ENCODE results near the gene TRIM69. TPM values are rescaled to one million over a fixed set of nuclear protein-coding genes. Genes with fewer than 3 reads are reported as not detected.
"Not testable (repeated sequence)": the region's sequence is repeated elsewhere in the genome, so short reads cannot be mapped to it uniquely, and the experiment has no call there.

Gene TRIM69
- total RNA-seq, 6 donors from 2014 or later: 10.3 to 29.3 (median 18.3) TPM

DNA sequence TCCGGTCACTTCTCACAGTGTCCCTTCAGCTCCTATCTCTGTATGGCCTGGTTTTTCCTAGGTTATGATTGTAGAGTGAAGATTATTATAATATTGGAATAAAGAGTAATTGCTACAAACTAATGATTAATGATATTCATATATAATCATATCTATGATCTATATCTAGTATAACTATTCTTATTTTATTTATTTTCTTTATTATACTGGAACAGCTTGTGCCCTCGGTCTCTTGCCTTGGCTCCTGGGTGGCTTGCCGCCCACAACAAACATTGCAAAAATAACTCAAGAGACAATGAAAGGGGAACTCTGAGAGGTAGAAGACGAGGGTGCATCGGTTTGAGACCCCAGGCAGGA, 48.6 kb downstream of the TRIM69 start:
- TF ChIP-seq, protein P1, sequence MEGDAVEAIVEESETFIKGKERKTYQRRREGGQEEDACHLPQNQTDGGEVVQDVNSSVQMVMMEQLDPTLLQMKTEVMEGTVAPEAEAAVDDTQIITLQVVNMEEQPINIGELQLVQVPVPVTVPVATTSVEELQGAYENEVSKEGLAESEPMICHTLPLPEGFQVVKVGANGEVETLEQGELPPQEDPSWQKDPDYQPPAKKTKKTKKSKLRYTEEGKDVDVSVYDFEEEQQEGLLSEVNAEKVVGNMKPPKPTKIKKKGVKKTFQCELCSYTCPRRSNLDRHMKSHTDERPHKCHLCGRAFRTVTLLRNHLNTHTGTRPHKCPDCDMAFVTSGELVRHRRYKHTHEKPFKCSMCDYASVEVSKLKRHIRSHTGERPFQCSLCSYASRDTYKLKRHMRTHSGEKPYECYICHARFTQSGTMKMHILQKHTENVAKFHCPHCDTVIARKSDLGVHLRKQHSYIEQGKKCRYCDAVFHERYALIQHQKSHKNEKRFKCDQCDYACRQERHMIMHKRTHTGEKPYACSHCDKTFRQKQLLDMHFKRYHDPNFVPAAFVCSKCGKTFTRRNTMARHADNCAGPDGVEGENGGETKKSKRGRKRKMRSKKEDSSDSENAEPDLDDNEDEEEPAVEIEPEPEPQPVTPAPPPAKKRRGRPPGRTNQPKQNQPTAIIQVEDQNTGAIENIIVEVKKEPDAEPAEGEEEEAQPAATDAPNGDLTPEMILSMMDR (IDR thresholded peaks at IDR 0.05): peak in 1 of 6 experiments; percentile 8
- not testable (repeated sequence) for H3K36me3 ChIP-seq; H3K27me3 ChIP-seq; H3K4me1 ChIP-seq; H3K9me3 ChIP-seq; ATAC-seq (ENCODE audit: low FRiP score in 2 of 2); DNase-seq
- WGBS, 2 donors: 45 to 46% methylated on average over 5 of the region's 5 CpGs
- H3K4me3 ChIP-seq: peak overlapping the region in 3 of 4 donors; percentile 61 to 69 (median 66)
- peak overlapping the region; percentile 89 to 96 (median 92) for H3K27ac ChIP-seq

DNA sequence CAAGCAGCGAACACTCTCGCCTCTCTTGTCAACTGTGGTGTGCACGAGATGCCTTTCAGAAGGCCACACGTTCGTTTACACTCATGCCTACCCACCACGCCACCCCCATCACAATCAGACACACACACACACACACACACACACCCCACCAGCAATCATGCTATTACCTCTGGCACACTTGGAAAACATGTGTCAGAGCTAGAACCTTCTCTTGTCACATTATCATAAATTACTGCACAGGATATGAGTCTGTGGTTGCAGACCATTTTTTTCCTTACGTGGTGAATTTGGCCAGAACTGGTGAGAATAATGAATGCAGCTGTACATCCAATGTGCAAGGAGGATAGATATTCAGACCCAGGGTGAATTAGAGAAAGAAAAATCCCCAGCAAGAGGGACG, 52.4 kb downstream of the TRIM69 start:
- ATAC-seq (ENCODE audit: low FRiP score in 2 of 2): no peak
- no peak overlapping the region for H3K4me3 ChIP-seq
- H3K4me1 ChIP-seq: peaks cover 0 to 4% (median 1%) of the 10 kb centered on the region in 4 donors
- TF ChIP-seq, protein P1 (IDR thresholded peaks at IDR 0.05): no peak
- TF ChIP-seq POLR2A (IDR thresholded peaks at IDR 0.05): no peak
- no peak for TF ChIP-seq EP300 (IDR thresholded peaks at IDR 0.05)
- no peak for TF ChIP-seq POLR2AphosphoS5 (IDR thresholded peaks at IDR 0.05)
- no peak overlapping the region for H3K27ac ChIP-seq
- H3K9me3 ChIP-seq: no peaks in the 10 kb centered on the region
- WGBS, 2 donors: 66 to 67% methylated on average over 8 of the region's 8 CpGs
- no peaks in the 10 kb centered on the region for H3K27me3 ChIP-seq
- no peak for DNase-seq
- H3K36me3 ChIP-seq: no peaks in the 10 kb centered on the region

DNA sequence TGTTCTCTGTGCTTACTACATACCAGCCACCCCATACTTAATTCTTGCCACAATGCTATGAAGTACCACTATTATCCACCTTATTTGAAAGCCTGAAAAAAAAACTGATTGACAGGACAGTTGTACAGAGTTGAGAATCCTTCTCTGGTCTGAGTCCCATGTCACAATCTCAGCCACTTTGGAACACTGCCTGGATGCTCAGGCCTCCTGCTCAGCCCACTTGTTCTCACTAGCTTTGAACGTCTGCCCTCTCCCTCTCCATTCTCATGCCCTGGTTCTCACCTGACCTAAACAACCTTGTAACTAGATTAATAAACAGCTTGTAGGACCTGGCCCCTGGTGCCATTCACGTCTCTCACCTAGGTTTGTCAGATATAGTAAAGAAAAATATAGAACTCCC, 53.9 kb downstream of the TRIM69 start:
- no peaks in the 10 kb centered on the region for H3K27me3 ChIP-seq
- no peaks in the 10 kb centered on the region for H3K4me1 ChIP-seq
- WGBS, 2 donors: 72% methylated on average over 2 of the region's 2 CpGs
- DNase-seq (no peak), ATAC-seq (ENCODE audit: low FRiP score in 2 of 2) (no peak)
- H3K36me3 ChIP-seq: no peaks in the 10 kb centered on the region
- no peak overlapping the region for H3K27ac ChIP-seq
- no peak for TF ChIP-seq POLR2AphosphoS5 (IDR thresholded peaks at IDR 0.05)
- TF ChIP-seq, protein P1 (IDR thresholded peaks at IDR 0.05): no peak
- no peak for TF ChIP-seq EP300 (IDR thresholded peaks at IDR 0.05)
- TF ChIP-seq POLR2A (IDR thresholded peaks at IDR 0.05): no peak
- H3K9me3 ChIP-seq: no peaks in the 10 kb centered on the region
- no peak overlapping the region for H3K4me3 ChIP-seq

DNA sequence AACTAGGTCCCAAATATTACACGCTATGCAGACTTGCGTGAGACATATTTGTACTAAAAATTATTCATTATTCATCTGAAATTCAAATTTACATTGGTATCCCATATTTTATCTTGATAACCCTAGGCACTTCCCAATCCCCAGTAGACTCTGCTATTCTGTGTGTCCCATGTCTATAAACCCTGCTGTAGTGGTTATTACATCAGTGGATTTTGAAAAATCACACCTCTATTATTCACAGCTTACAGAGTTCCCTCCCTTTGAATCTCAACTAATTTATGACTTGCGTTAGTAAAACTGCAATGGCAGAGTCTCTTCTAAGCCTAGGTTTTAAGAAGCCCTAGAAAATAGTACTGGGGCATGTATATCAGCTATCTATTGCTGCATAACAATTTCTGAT, 54.3 kb downstream of the TRIM69 start:
- Histone ChIP-seq H3K4me3 (no peak overlapping the region), H3K4me1 (no peaks in the 10 kb centered on the region), H3K27me3 (no peaks in the 10 kb centered on the region), H3K36me3 (no peaks in the 10 kb centered on the region), H3K9me3 (no peaks in the 10 kb centered on the region), H3K27ac (no peak overlapping the region)
- ATAC-seq (ENCODE audit: low FRiP score in 2 of 2): no peak
- WGBS, 2 donors: 94 to 97% methylated on average over 3 of the region's 3 CpGs
- TF ChIP-seq POLR2A (IDR thresholded peaks at IDR 0.05): no peak
- TF ChIP-seq, protein P1 (IDR thresholded peaks at IDR 0.05): no peak
- TF ChIP-seq POLR2AphosphoS5 (IDR thresholded peaks at IDR 0.05): no peak
- no peak for TF ChIP-seq EP300 (IDR thresholded peaks at IDR 0.05)
- no peak for DNase-seq

DNA sequence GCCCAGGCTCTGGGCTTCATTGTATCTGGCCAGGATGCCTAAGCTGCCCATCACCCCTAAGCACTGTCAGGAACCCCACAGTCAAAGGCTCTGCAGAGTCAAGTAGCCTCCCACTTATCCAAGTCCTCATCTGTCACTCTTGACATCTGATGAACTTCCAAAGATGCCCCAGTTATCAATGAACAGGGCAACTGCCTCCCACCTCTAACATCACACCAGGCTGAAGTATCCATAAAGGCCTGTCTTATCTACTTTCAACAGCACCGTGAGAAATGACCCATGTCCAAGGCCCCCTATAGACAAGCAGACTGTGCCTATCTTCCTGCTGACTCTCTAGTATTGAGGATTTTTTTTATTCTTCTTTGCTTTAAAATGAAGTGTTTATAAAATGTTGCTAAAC, 56.4 kb downstream of the TRIM69 start:
- H3K4me3 ChIP-seq: no peak overlapping the region
- no peaks in the 10 kb centered on the region for H3K9me3 ChIP-seq
- 62 to 79% methylated on average over 1 of the region's 1 CpG for WGBS, 2 donors
- TF ChIP-seq POLR2AphosphoS5 (IDR thresholded peaks at IDR 0.05) (no peak), EP300 (IDR thresholded peaks at IDR 0.05) (no peak), POLR2A (IDR thresholded peaks at IDR 0.05) (no peak)
- TF ChIP-seq, protein P1 (IDR thresholded peaks at IDR 0.05): no peak
- H3K27me3 ChIP-seq: no peaks in the 10 kb centered on the region
- no peaks in the 10 kb centered on the region for H3K4me1 ChIP-seq
- no peak overlapping the region for H3K27ac ChIP-seq
- DNase-seq (no peak), ATAC-seq (ENCODE audit: low FRiP score in 2 of 2) (no peak)
- H3K36me3 ChIP-seq: no peaks in the 10 kb centered on the region
